GM13977 (cell line): ENCODE results near the gene CNTN5.

ENCODE experiments used
- DNase-seq: peaks from one replicate; pipeline ENCODE4 v3.0.0; 2012; ENCODE audit warnings: low spot score
- in situ Hi-C: fragments of 300-500 bp; cut with MboI; formaldehyde crosslinking; loops from one replicate; pipeline ENCODE4 v1.12.0; 2022; ENCODE audit warnings: low sequenced_read_pairs, low pct_unique_long_range_greater_than_20kb, mixed read lengths, inconsistent platforms; ENCODE audit not compliant: unreplicated experiment
- TF ChIP-seq, protein P1 (sequence below): IDR thresholded peaks from 2 replicates; pipeline ENCODE4 v1.5.1; 2012; ENCODE audit warnings: mild to moderate bottlenecking, control low read depth; ENCODE audit not compliant: insufficient read depth; ENCODE audit errors: extremely low read depth, missing control alignments

CNTN5 gene

DNA sequence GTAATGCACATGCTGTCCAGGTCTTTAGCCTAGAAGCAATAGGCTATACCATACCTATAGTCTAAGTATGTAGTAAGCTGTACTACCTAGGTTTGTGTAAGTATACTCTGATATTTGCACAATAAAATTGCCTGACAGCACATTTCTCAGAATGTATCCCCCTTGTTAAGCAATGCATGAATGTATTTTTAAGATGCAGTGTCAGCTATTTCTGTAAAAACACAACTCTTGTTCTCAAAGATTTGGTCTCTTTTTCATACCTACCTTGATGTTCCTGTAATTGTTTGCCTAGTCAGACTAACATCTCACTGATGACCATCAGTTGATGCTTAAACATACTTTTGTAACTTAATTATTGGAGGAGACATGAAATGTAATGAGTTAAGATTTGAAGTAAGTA is 619.9 kb downstream of the CNTN5 start:
- in situ Hi-C loops: no loop called here
- no peak for DNase-seq
- TF ChIP-seq, protein P1, sequence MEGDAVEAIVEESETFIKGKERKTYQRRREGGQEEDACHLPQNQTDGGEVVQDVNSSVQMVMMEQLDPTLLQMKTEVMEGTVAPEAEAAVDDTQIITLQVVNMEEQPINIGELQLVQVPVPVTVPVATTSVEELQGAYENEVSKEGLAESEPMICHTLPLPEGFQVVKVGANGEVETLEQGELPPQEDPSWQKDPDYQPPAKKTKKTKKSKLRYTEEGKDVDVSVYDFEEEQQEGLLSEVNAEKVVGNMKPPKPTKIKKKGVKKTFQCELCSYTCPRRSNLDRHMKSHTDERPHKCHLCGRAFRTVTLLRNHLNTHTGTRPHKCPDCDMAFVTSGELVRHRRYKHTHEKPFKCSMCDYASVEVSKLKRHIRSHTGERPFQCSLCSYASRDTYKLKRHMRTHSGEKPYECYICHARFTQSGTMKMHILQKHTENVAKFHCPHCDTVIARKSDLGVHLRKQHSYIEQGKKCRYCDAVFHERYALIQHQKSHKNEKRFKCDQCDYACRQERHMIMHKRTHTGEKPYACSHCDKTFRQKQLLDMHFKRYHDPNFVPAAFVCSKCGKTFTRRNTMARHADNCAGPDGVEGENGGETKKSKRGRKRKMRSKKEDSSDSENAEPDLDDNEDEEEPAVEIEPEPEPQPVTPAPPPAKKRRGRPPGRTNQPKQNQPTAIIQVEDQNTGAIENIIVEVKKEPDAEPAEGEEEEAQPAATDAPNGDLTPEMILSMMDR: no peak

DNA sequence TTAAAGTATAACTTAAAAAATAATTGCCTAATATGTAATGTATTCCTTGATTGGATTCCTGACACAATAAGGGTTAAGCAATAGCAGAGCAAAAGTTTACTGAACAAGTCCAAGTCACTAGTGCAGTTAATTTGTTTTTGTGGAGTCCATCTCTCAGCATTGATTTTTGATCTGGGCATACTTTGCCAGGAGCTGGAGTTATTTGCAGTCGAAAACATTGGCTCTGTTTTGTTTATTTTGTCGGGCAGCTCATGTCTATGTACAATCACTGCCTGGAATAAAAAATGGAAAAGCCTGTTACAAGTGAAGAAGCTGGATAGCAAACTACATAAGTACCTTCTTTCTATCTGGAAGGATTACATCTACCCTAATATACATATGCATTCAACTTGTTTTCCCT is 625.2 kb downstream of the CNTN5 start:
- TF ChIP-seq, protein P1: no peak
- in situ Hi-C loops: no loop called here
- DNase-seq: no peak

DNA sequence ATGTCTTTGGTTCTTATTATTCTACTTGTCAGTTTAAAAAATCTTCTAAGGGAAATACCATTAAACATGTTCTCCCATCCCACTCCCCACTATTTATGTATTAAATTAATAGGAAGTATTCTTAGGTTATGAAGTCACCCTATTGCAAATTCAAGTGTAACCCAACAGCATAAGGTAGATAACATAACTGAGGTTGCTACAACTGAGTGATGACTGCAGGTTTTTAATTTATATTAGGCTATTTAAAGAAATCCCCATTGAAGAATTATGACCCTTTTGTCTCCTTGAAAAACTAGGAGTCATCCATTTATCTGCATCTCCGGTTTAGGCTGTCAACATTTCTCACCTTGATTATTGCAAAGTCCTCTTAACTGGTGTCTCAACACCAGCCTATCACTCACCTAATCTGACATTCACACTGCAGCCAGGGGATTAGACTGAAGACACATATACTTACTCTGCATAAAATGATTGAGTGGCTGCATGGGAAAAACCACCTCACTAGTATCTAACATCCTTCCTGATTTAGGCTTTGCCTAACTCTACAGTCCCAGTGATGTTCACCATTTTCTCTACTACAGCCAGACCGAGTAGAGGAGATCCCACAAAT is 649.4 kb downstream of the CNTN5 start:
- in situ Hi-C loops: no loop called here
- no peak for DNase-seq
- TF ChIP-seq, protein P1: no peak

DNA sequence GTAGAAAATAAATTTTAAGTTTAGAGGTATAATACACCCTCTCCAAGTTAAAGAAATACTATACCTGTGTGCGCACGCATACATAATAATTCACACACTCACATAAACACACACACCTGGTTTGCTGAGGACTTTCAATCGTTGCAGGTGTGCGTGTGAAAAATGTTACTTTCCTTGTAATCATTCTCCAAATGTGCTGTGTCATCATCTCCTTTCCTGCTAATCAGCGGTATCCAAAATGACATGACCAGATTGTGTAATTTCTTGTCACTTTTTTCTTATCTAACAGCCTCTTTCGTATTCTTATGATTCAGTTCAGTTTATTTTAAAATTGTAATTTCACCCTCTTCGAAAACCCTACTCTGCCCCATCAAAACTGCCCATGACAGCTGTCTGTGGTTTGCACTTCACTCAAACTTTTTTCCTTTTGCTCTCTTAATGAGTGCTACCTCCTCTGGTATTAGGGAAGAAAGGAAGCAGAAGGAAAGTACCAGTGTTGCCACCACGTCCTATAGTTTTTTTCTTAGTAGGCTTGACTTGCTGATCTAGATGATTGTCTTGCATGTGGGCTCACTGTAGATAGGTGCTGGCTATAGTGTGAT is 651.2 kb downstream of the CNTN5 start:
- DNase-seq: no peak
- in situ Hi-C loops: no loop called here
- TF ChIP-seq, protein P1: no peak

DNA sequence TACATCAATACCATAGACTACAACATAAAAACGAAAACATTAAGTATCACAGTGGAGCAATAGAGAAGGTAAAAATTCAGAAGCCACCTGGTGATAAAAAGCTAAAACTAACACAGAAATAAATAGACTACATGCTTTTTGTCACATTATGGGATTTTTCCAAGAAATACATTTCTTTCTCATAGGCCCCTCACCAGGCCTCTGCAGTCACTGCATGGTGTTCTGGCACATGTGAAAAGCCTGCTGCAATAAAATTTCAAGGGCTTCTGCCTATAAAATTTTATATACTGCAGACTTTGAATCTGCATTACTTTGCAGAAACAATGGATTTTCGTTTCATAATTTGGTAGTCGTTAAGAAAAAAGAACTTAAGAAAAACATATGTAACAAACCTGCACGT is 655.5 kb downstream of the CNTN5 start:
- in situ Hi-C loops: no loop called here
- DNase-seq: no peak
- TF ChIP-seq, protein P1: no peak

DNA sequence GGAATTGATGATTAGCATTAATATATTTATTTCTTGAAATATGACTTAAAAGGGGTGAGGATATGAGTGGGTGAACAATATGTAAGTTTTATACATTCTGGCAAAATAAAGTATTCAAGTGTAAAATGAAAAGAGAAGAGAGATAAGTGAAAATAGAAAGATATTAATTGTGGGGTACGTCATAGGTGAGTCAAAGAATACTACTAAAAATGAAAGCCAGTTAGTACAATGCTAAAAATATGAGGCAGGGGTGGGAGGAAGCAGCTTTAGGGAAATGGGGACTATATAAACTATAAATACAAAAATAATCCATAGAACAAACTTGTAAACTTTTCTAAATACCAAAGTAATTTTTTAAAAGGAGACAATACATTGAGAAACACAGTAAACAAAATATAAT is 661.4 kb downstream of the CNTN5 start:
- in situ Hi-C loops: no loop called here
- DNase-seq: no peak
- TF ChIP-seq, protein P1: no peak

DNA sequence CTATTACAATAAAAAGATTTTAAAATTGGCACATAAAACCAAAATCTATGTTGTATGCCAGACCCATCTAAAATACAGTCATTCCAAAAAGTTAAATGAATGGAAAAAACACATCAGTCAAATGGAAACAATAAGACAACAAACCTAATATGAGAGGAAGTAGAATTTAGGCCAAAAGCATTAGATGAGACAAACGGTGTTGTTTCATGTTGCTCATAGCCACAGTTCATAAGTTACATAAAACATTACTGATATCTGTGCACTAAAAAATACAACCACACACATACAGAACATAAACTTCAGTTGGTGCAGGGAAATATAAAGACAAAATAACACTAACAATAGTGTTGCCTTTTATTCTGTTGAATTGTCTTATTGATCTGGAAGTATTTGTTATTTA is 661.9 kb downstream of the CNTN5 start:
- TF ChIP-seq, protein P1: no peak
- no peak for DNase-seq
- in situ Hi-C loops: no loop called here
